Stomach (tissue), 9 donors: ENCODE measurements around the gene GRIK2. TPM values are rescaled to one million over a fixed set of nuclear protein-coding genes. Genes with fewer than 3 reads are reported as not detected.

Source experiments
- DNase-seq, 2 donors: peaks; one replicate each; pipeline versions ENCODE4 v3.0.0 to v3.0.0-alpha.2; 2013 to 2019
- H3K27ac ChIP-seq, 5 donors: fragments of 200-600 bp in 4 of 5; sonication (generic) in 4 of 5; one replicate each; pipeline ENCODE4 v1.5.1; 2013 to 2019; ENCODE audit warnings: mild to moderate bottlenecking in 1 of 5, moderate library complexity in 1 of 5
- H3K27me3 ChIP-seq, 3 donors: fragments of 200-600 bp; sonication (generic); one replicate each; pipeline ENCODE4 v1.5.1; 2017 to 2019; ENCODE audit warnings: mixed run types in 1 of 3
- H3K36me3 ChIP-seq, 4 donors: fragments of 200-600 bp; sonication (generic); 1 replicate in 3 of 4; 2 replicates in 1 of 4; pipeline ENCODE4 v1.5.1; 2016 to 2019
- H3K4me1 ChIP-seq, 4 donors: fragments of 200-600 bp; sonication (generic); one replicate each; pipeline ENCODE4 v1.5.1; 2016 to 2019
- H3K4me3 ChIP-seq, 4 donors: fragments of 200-600 bp; sonication (generic) in 3 of 4; one replicate each; pipeline ENCODE4 v1.5.1; 2016 to 2019; ENCODE audit warnings: mild to moderate bottlenecking in 1 of 4
- H3K9me3 ChIP-seq, 4 donors: fragments of 200-600 bp; sonication (generic); one replicate each; pipeline ENCODE4 v1.5.1; 2016 to 2019
- EP300 ChIP-seq: sonication (generic); formaldehyde crosslinking; IDR thresholded peaks from one replicate; pipeline ENCODE4 v1.6.1; 2017; ENCODE audit warnings: antibody characterized with exemption
- POLR2A ChIP-seq, 4 donors: fragments of 450-650 bp; IDR thresholded peaks; one replicate each; pipeline ENCODE4 v1.6.1; 2016; ENCODE audit warnings: antibody characterized with exemption in 4 of 4, control low read depth in 2 of 4, mild to moderate bottlenecking in 1 of 4, moderate library complexity in 1 of 4
- POLR2AphosphoS5 ChIP-seq, 3 donors: sonication (generic); formaldehyde crosslinking; IDR thresholded peaks; one replicate each; pipeline ENCODE4 v1.6.1; 2016; ENCODE audit warnings: antibody characterized with exemption in 3 of 3
- WGBS, 5 donors: extraction: QIAGEN DNeasy Blood & Tissue Kit in 3 of 5; methylation state at CpG; one replicate each; pipeline versions ENCODE4 v1.1.5 to v1.1.7; 2013 to 2018; 5-methylcytosine and 5-hydroxymethylcytosine counted together
- intact Hi-C: fragments of 100-400 bp; cut with DNase I; formaldehyde crosslinking; loops from one replicate; pipeline ENCODE4 v1.15.1; 2023; ENCODE audit warnings: low total_unique reads
- polyA plus RNA-seq, 3 donors: library from polyadenylated mRNA; stranded (reverse); fragments of 200-250 nt; gene quantifications; one replicate each; pipeline ENCODE4 v1.2.3, GENCODE V29; 2013
- total RNA-seq, 5 donors: library from RNA; depleted of rRNA; stranded (reverse); fragments of >200 nt; gene quantifications; one replicate each; pipeline versions ENCODE4 v1.1.0 to v1.2.3, GENCODE V29; 2014 to 2016
- TF ChIP-seq, protein P1 (sequence below), 7 experiments: fragments of 450-650 bp in 4 of 7; fragments of 200-600 bp in 3 of 7; sonication (generic) in 3 of 7; IDR thresholded peaks; one replicate each; pipeline ENCODE4 v1.5.1; 2016 to 2019; ENCODE audit warnings: antibody characterized with exemption in 7 of 7, control low read depth in 2 of 7, mild to moderate bottlenecking in 1 of 7
- donor health status: healthy with polysubstance abuse.
- donor health status: Bipolar disorder and iron deficiency.
- donor health status: healthy.

The GRIK2 gene
- total and polyA plus RNA-seq, 8 donors: 0.06 to 7.7 (median 0.50) TPM; not detected in 3

DNA sequence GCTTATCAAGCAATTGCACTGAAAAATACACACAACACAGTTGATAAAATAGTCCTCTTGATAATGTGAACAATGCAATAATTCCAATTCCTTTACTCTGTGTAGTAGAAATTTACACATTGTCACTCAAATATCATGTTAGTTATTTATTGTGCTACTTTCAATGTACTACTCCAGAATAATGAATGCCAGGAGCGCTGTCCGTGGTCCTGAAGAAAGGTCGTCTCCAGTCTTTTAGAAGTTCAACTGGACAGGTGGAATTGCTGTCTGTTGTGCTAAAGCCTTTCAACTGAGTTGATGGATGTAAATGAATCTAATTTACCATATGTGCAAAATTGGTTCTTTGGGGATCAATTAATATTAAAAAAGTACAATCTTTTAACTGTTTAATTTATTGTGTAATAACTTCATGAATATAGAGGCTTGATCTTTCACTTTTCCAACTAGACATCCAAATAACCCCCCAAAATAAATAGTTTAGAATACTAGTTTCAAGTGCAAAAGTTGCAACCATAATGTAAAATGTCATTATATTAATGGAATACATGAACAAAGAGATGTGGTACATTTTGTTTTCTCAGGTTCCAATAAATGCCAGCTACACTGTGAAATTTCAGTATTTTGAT is 3.2 kb downstream of the GRIK2 start:
- no peak overlapping the region for H3K4me3 ChIP-seq
- H3K9me3 ChIP-seq: peaks cover 0 to 4% (median 2%) of the 10 kb centered on the region in 4 donors
- no peak for TF ChIP-seq EP300
- TF ChIP-seq POLR2A (IDR thresholded peaks at IDR 0.05): no peak
- TF ChIP-seq POLR2AphosphoS5 (IDR thresholded peaks at IDR 0.05): no peak
- TF ChIP-seq, protein P1, sequence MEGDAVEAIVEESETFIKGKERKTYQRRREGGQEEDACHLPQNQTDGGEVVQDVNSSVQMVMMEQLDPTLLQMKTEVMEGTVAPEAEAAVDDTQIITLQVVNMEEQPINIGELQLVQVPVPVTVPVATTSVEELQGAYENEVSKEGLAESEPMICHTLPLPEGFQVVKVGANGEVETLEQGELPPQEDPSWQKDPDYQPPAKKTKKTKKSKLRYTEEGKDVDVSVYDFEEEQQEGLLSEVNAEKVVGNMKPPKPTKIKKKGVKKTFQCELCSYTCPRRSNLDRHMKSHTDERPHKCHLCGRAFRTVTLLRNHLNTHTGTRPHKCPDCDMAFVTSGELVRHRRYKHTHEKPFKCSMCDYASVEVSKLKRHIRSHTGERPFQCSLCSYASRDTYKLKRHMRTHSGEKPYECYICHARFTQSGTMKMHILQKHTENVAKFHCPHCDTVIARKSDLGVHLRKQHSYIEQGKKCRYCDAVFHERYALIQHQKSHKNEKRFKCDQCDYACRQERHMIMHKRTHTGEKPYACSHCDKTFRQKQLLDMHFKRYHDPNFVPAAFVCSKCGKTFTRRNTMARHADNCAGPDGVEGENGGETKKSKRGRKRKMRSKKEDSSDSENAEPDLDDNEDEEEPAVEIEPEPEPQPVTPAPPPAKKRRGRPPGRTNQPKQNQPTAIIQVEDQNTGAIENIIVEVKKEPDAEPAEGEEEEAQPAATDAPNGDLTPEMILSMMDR (IDR thresholded peaks at IDR 0.05): no peak
- peak; percentile 59 to 83 for DNase-seq
- H3K36me3 ChIP-seq: no peaks in the 10 kb centered on the region
- intact Hi-C loops: no loop called here
- no peak overlapping the region for H3K27ac ChIP-seq
- WGBS, 5 donors: 1 to 7% (median 5%) methylated on average over 3 of the region's 3 CpGs
- H3K27me3 ChIP-seq: peaks cover 12 to 86% (median 56%) of the 10 kb centered on the region in 3 donors
- peaks cover 7 to 27% (median 20%) of the 10 kb centered on the region in 4 donors for H3K4me1 ChIP-seq

DNA sequence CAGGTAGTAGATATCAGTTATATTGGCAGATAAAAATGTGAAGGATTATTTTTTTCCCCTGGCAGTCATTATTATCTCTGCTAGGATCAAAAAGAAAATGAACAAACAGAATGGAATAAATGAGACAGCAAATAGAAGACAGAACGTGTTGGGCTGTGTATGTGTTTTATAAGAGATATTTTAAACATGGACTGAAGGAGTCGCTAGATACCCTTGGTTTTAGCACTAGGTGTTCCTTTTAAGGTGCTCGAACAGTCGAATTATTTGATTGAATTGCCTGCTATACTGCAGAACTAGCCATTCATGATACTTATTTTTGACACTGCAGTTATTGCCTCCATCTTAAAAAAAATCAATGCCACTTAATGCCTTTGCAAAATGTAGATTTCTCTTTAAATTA is 3.7 kb downstream of the GRIK2 start:
- WGBS, 5 donors: 6 to 18% (median 9%) methylated on average over 4 of the region's 4 CpGs
- TF ChIP-seq, protein P1 (IDR thresholded peaks at IDR 0.05): no peak
- TF ChIP-seq EP300 (no peak), POLR2A (IDR thresholded peaks at IDR 0.05) (no peak), POLR2AphosphoS5 (IDR thresholded peaks at IDR 0.05) (no peak)
- Histone ChIP-seq H3K4me1 (peaks cover 7 to 29% (median 19%) of the 10 kb centered on the region in 4 donors), H3K36me3 (no peaks in the 10 kb centered on the region), H3K4me3 (no peak overlapping the region), H3K9me3 (peaks cover 0 to 4% (median 4%) of the 10 kb centered on the region in 4 donors), H3K27me3 (peaks cover 14 to 86% (median 56%) of the 10 kb centered on the region in 3 donors), H3K27ac (no peak overlapping the region)
- DNase-seq: peak in 1 of 2 donors; percentile 29
- intact Hi-C loops: no loop called here

DNA sequence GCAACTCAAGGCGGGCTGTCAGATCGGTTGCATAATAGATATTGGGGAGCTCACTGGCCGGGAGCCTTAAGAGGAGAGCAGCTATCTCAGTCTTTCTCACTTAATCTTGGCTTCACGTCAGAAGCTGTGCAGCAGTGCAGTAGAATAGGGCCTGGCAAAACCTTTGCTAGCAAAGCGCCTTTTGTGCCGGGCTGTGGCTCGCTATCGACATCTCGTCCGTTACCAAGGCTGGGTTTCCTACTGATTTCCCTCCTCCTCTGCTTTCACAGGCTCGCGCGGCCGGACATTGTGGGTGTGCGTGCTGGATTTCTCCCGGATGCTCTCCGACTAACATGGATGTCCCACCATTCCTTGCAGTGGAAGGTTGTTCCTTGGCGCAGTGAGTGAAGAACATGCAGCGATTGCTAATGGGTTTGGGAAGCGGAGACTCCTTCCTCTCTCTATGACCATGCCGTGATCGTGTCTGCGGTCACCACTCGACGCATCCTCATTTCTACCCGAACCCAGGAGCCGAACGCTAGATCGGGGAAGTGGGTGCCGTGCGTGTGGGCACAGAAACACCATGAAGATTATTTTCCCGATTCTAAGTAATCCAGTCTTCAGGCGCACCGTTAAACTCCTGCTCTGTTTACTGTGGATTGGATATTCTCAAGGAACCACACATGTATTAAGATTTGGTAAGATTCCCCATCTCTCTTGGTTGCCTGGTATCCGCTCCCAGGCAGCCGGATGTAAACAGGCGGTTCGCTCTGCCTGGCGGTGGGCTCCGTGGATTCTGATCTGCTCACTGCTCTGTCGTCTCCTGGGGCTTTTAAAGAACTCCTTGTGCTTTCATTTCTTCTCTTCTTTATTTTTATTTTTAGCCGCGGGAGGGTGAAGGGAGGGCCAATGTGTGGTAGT is 5.5 kb downstream of the GRIK2 start:
- Histone ChIP-seq H3K4me1 (peaks cover 0 to 19% (median 6%) of the 10 kb centered on the region in 4 donors), H3K36me3 (no peaks in the 10 kb centered on the region), H3K27ac (no peak overlapping the region), H3K4me3 (no peak overlapping the region), H3K27me3 (peaks cover 8 to 86% (median 53%) of the 10 kb centered on the region in 3 donors), H3K9me3 (peaks cover 0 to 4% (median 4%) of the 10 kb centered on the region in 4 donors)
- intact Hi-C loops: no loop called here
- TF ChIP-seq, protein P1 (IDR thresholded peaks at IDR 0.05): no peak
- TF ChIP-seq EP300 (no peak), POLR2AphosphoS5 (IDR thresholded peaks at IDR 0.05) (no peak), POLR2A (IDR thresholded peaks at IDR 0.05) (no peak)
- 7 to 16% (median 9%) methylated on average over 40 to 43 of the region's 43 CpGs for WGBS, 5 donors
- peak in 1 of 2 donors; percentile 16 for DNase-seq

DNA sequence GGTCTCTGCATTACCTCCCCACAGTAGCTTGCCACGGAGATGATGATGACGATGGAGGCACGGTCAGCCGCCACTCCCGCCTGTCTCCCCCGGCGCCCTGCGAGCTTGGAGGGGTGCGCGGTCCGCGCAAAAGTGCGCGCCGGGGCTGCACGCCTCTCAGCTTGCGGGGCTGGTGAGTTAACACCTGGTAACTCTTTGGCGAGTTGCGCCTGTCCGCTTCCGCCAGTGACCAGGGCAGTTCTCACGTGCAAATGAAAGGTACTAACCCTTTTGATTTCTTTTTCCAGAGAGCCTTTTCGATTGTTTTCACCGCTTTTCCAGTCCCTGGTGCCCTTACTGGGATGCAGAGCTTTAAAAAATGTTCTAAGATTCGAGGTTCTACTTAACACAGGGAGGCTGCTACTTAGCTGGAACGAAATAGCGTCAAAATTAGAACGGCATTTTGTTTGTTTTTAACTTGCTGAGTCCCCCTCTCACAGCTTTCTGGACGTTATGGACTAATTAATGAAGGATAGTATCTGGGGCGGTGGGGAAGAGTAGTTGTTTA is 6.2 kb downstream of the GRIK2 start:
- H3K4me1 ChIP-seq: peaks cover 0 to 15% (median 3%) of the 10 kb centered on the region in 4 donors
- WGBS, 5 donors: 5 to 25% (median 11%) methylated on average over 21 to 30 of the region's 30 CpGs
- no peaks in the 10 kb centered on the region for H3K36me3 ChIP-seq
- no peak overlapping the region for H3K27ac ChIP-seq
- intact Hi-C loops: no loop called here
- peaks cover 0 to 4% (median 4%) of the 10 kb centered on the region in 4 donors for H3K9me3 ChIP-seq
- peak in 1 of 2 donors; percentile 10 for DNase-seq
- TF ChIP-seq, protein P1 (IDR thresholded peaks at IDR 0.05): no peak
- TF ChIP-seq POLR2AphosphoS5 (IDR thresholded peaks at IDR 0.05) (no peak), POLR2A (IDR thresholded peaks at IDR 0.05) (no peak), EP300 (no peak)
- H3K27me3 ChIP-seq: peaks cover 8 to 80% (median 49%) of the 10 kb centered on the region in 3 donors
- H3K4me3 ChIP-seq: no peak overlapping the region
